ENCODE measurements around the gene C15orf39.
"Not testable (repeated sequence)": the region's sequence is repeated elsewhere in the genome, so short reads cannot be mapped to it uniquely, and the experiment has no call there.

C15orf39 gene

GRCh38 chr15:75232826-75233503 is 31.3 kb downstream of the C15orf39 start:
- DNase-seq = no peak

GRCh38 chr15:75233504-75234190 is 32.0 kb downstream of the C15orf39 start:
- no peak for DNase-seq

- DNase-seq = no peak
Observed at GRCh38 chr15:75234191-75234810, 32.6 kb downstream of the C15orf39 start.

GRCh38 chr15:75235051-75235673 is 33.5 kb downstream of the C15orf39 start:
- DNase-seq = no peak

- DNase-seq = no peak
Observed at GRCh38 chr15:75235760-75236729, 34.4 kb downstream of the C15orf39 start.

- no peak for DNase-seq
Observed at GRCh38 chr15:75237316-75237982, 35.8 kb downstream of the C15orf39 start.

GRCh38 chr15:75238150-75238549 is 36.5 kb downstream of the C15orf39 start:
- no peak for DNase-seq

GRCh38 chr15:75245741-75246140 is 44.1 kb downstream of the C15orf39 start:
- not testable (repeated sequence) for DNase-seq

- DNase-seq = not testable (repeated sequence)
Observed at GRCh38 chr15:75248991-75249390, 47.3 kb downstream of the C15orf39 start.

- DNase-seq = no peak
Observed at GRCh38 chr15:75249726-75250125, 48.0 kb downstream of the C15orf39 start.

GRCh38 chr15:75251343-75251742 is 49.7 kb downstream of the C15orf39 start:
- not testable (repeated sequence) for DNase-seq

- DNase-seq = not testable (repeated sequence)
Observed at GRCh38 chr15:75252285-75252684, 50.6 kb downstream of the C15orf39 start.

GRCh38 chr15:75258034-75258433 is 56.4 kb downstream of the C15orf39 start, which contains the start of gene GOLGA6C:
Gene GOLGA6C, plus strand, starts transcription at chr15:75258334. Its CDS starts 265 bp downstream, at chr15:75258599.
- DNase-seq = not testable (repeated sequence)

- not testable (repeated sequence) for DNase-seq
Observed at GRCh38 chr15:75258620-75259343, 57.1 kb downstream of the C15orf39 start.

- not testable (repeated sequence) for DNase-seq
Observed at GRCh38 chr15:75259873-75260272, 58.2 kb downstream of the C15orf39 start.
